Subcutaneous adipose tissue (tissue), 4 donors: ENCODE measurements around the gene DGKG. TPM values are rescaled to one million over a fixed set of nuclear protein-coding genes. Genes with fewer than 3 reads are reported as not detected.

Experiments
- CTCF ChIP-seq: fragments of 450-650 bp; IDR thresholded peaks from one replicate; pipeline ENCODE4 v1.5.1; 2016; ENCODE audit warnings: low read depth, mild to moderate bottlenecking, control low read depth, antibody characterized with exemption, moderate library complexity
- total RNA-seq, 4 donors: library from RNA; depleted of rRNA; stranded (reverse); fragments of >200 nt; gene quantifications; one replicate each; pipeline ENCODE4 v1.1.0, GENCODE V29; 2016

Gene DGKG
- total RNA-seq, 4 donors from 2014 or later = 0.49 to 3.1 (median 1.8) TPM

DNA sequence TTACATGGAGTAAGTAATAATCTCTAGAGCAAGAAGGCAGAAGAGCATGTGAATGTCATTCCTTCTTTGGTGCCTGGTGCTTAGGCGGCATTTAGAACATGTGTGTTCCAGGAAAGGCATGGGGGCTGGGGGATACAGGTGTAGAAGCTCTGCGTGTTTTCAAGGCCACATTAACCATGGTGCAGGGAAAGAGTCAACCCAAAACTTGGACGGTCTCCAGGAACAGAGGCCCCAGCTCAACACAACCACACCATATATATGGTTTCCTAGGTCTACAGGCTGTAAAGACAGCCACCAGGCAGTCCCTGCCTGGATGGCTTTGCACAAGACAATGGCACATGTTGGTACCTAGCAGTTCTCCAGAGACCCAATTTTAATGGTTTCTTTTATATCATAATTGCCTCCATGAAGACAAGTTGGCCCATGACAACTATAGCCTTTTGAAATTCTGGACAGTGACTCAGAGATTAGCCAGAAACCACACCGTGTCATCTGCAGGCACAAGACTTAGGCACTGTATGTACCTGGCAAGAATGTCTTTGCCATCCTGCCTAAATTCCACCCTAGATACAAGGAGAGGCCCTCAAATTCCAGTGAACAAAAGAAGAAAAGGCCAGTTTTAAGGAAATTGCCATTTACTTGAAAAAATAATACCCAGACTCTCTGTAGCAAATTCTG is 25.0 kb upstream of the DGKG start:
- no peak for TF ChIP-seq CTCF

- TF ChIP-seq CTCF = no peak
These were observed 24.0 kb upstream of the DGKG start for GRCh38 chr3:186385856-186386602.

GRCh38 chr3:186383026-186383993 is 21.3 kb upstream of the DGKG start:
- no peak for TF ChIP-seq CTCF

GRCh38 chr3:186382217-186382885 is 20.3 kb upstream of the DGKG start:
- TF ChIP-seq CTCF = no peak

DNA sequence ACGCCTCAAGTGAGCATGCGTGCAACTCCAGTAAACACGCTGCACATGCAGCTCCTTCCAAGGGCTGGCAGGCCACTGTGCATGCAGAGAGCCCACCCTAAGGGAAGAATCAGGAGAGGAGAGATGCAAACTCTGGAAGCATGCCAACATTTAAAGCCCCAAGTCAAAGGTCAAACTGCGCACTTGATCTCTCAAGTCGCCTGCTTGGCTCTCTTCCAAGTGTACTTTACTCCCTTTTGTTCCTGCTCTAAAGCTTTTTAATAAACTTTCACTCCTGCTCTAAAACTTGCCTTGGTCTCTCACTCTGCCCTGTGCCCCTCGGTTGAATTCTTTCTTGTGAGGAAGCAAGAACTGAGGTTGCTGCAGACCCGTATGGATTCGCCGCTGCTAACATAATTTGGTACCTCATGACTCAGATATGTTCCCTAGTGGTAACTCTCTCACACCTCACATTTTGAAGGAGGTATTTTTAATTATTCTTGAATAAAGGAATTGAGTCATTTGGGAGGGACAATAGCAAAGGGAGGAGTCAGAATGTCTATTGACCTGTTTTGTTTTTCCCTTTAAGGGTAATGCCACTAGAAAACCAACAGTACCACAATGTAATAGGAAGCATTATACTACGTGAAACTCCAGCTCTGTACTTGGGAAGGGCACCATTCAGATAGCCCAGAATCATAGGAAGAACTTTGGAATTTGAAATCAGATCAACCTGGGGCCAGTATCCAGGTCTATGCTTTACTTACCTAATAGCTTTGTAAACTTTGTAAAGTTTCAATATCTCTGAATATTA is 19.6 kb upstream of the DGKG start:
- no peak for TF ChIP-seq CTCF

DNA sequence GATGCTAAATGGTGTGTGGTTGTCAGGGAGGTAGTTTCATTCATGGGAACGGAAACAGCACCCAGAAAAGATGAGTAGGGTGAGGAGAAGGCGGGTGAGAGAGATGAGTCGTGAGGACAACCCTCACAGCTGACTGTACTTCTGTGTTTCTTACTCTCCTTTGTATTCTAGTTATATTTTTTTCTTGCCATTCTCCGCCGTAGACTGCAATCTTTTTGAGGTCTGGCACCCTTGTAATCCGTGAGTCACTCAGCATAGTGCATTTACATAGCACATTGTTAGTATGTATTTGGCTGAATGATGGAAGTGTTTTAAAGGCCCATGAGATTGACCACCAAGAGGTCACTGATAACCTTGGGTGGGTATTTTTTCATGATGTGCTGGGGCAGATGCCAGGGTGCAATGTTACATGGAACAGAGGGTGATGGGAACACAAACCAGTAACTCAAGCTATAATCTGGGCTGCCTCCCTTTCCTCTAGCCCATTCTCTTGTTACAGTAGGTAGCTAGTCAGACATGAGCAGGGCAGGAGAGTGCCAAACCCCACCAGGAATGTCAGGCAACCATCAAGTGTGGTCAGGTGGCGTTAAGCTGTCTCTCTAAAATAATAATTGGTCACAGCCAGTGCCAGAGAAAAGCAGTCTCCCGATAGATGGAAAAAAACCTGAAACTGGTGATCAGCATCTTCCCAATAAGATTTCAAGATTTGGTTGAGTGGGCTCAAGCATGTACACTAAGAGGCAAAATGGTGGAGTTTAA is 18.8 kb upstream of the DGKG start:
- TF ChIP-seq CTCF = no peak
